LNCaP clone FGC (cell line): ENCODE data around the gene DERL3.

Source experiments
- DNase-seq: peaks from one replicate; pipeline ENCODE4 v3.0.0-alpha.2; 2011; ENCODE audit warnings: low read depth
- H3K4me3 ChIP-seq: 2 replicates; pipeline ENCODE4 v1.5.1; 2011; ENCODE audit warnings: mild to moderate bottlenecking, low read depth, low read length, control low read depth
- TF ChIP-seq, protein P1 (sequence below): IDR thresholded peaks from 2 replicates; pipeline ENCODE4 v1.5.1; 2012; ENCODE audit warnings: mild to moderate bottlenecking; ENCODE audit not compliant: control insufficient read depth, insufficient read depth; ENCODE audit errors: extremely low read depth

DERL3 gene

DNA sequence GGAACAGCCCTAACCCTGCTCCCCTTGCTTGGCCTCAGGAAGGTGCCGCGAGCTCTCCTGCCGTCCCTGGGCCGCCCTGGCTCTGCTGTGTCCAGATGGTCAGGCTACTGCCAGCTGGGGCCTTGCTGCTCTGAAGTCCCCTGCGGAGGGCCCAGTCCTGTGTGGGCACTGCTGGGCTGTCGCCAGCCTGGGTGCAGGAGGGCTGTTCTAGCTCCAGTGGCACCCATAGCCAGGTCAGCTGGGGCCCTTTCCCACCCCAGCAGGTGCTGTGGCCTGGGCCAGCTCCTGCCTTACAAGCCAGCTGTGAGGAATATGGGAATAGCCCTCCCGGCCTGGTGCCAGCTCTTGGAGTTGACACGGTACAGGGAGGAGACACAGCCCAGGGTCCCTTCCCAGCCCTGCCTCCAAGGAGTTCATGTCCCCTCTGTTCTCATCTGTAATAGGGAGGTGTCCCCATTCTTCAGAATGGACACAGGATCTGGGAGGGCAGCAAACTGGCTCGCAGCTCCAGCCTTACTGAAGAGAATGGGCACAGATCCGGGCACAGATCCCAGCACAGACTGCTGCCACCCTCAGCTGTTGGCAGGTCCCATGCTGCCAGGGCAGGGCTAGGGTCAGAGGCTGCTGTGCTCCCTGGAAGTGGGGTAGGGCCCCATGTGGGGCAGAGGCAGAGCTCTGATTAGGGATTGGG lies 3.9 kb downstream of the DERL3 start:
- no peak for DNase-seq
- TF ChIP-seq, protein P1, sequence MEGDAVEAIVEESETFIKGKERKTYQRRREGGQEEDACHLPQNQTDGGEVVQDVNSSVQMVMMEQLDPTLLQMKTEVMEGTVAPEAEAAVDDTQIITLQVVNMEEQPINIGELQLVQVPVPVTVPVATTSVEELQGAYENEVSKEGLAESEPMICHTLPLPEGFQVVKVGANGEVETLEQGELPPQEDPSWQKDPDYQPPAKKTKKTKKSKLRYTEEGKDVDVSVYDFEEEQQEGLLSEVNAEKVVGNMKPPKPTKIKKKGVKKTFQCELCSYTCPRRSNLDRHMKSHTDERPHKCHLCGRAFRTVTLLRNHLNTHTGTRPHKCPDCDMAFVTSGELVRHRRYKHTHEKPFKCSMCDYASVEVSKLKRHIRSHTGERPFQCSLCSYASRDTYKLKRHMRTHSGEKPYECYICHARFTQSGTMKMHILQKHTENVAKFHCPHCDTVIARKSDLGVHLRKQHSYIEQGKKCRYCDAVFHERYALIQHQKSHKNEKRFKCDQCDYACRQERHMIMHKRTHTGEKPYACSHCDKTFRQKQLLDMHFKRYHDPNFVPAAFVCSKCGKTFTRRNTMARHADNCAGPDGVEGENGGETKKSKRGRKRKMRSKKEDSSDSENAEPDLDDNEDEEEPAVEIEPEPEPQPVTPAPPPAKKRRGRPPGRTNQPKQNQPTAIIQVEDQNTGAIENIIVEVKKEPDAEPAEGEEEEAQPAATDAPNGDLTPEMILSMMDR, result no peak

DNA sequence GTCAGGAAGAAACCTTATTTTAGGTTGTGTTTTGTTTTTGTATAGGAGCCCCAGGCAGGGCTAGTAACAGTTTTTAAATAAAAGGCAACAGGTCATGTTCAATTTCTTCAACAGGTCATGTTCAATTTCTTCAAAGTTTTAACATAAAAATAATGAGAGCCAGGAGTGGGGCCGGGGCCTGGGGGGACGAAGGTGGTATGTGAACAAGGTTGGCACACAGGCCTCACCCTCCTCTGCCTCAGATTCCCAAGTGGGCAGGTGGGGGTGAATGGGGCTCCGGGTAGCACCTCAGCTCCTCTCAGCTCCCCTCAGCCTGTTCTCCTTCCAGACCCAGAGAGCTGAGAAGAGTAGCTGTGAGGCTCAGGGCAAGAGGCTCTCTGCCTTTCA lies 4.4 kb downstream of the DERL3 start:
- no peak for DNase-seq
- no peak overlapping the region for H3K4me3 ChIP-seq
- TF ChIP-seq, protein P1, result no peak

More for the DNA sequence above, 3.9 kb downstream of the DERL3 start:
- H3K4me3 ChIP-seq, result no peak overlapping the region

DNA sequence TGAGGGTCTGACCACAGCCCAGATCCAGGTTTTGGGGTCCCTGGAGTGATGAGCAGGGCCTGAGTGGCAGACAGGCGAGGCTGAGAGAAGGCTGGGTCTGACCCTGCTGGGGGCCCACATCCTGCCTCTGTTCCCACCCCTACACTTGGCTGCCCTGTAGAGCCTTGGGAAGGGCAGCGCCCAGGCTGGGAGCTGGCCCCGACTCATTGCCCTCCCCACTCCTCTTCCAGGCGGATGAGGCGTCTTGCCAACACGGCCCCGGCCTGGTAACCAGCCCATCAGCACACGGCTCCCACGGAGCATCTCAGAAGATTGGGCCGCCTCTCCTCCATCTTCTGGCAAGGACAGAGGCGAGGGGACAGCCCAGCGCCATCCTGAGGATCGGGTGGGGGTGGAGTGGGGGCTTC lies 4.9 kb downstream of the DERL3 start:
- TF ChIP-seq, protein P1, result no peak
- H3K4me3 ChIP-seq, result no peak overlapping the region
- DNase-seq, result no peak

DNA sequence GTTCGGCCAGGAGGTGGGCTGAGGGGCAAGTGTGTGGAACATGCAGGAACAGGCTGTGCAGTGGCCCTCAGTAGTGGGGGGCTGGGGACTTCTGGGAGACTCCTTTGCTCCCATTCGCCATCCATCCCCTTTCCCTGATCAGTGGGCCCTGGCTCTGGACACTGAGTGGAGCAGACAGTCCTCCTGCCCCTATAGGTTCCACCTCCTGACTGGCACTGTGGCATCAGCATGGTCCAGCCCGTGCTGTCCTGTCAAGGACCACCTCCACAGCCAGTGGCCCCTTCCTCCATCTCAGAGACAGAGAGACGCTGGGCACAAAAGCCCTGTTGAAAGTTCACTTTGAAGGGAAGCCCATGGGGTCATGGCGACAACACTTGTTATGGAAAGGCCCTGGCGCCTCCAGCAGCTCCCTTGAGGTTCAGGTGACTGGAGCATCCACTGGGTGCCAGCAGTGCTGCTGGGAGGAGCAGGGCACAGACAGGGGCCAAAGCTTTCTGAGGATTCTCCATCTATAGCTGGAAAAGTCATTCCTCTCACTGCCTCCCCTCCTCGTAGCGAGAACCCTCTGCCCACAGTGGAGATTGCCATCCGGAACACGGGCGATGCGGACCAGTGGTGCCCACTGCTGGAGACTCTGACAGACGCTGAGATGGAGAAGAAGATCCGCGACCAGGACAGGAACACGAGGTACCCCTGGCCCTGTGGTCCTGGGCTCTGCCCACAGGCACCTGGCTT lies 5.6 kb downstream of the DERL3 start:
- TF ChIP-seq, protein P1, result no peak
- no peak for DNase-seq
- no peak overlapping the region for H3K4me3 ChIP-seq

DNA sequence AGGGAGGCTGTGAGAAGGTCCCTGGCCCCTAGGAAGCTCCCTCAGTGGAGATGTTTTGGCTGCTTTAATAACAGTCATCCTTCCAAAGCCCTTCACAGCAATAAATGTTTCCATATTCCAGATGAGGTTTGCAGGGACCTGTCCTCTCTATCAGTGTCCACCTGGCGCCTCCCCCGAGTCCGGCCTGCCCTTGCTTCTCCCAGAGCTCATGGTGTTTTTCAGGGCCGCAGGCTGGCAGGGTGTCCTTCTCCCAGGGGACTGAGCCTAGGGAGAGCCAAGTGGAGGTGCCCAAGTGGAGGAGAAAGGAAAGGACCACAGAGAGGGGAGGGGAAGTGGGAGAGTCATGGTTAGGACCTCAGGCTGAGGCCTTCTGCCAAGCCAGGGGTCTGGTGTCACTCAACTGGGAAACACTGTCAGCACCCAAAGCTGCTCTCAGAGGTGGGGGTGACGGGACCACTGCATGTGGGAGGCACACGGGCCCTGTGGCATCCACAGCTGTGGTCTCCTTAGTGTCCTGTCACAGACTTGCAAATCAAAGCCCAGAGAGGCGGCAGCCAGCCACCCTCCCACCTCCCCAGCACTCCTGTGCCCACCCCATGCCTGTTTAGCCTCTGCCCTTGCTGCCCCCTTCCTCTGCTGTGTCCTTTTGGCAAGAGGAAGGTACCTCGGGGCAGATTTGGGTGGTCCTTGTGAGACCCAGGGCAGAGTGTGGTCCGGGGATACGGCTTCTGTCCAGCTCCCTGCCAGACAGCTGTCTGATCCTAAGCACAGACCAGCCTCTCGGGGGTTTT lies 6.4 kb downstream of the DERL3 start:
- TF ChIP-seq, protein P1, result no peak
- no peak for DNase-seq

DNA sequence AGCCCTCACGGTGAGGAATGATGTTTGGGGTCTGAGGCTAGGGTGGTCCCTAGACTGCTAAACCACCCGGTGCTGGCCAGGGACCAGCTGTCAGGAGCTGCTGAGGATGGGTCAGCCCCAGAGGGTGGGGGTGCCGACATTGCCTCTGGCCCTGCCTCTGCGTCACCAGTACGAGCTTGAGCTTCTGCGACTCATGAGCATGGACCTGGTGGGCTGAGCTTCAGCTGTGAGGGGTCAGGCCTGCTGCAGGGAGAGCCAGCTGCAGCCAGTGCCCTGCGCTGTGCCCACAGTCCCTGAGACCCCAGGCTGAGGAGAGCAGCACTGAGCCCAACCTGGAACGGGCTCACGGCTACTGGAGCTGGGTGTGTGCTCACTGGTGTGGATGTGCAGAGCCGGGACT lies 7.0 kb downstream of the DERL3 start:
- no peak for DNase-seq
- H3K4me3 ChIP-seq, result no peak overlapping the region
- TF ChIP-seq, protein P1, result no peak

More for the DNA sequence above, 6.4 kb downstream of the DERL3 start:
- no peak overlapping the region for H3K4me3 ChIP-seq
